Small intestine (tissue), 7 donors: ENCODE results near the gene CES1. TPM values are rescaled to one million over a fixed set of nuclear protein-coding genes. Genes with fewer than 3 reads are reported as not detected.
"Not testable (repeated sequence)": the region's sequence is repeated elsewhere in the genome, so short reads cannot be mapped to it uniquely, and the experiment has no call there.

Source experiments
- DNase-seq, 2 donors: peaks; one replicate each; pipeline versions ENCODE4 v3.0.0 to v3.0.0-alpha.2; 2013
- FAIRE-seq: peaks from 2 replicates; lab custom pipeline; 2012; peaks lifted over from hg19 to GRCh38; lab: Jason Lieb, UNC
- H3K27ac ChIP-seq, 3 donors: one replicate each; pipeline ENCODE4 v1.5.1; 2013; ENCODE audit warnings: low read length in 2 of 3, mild to moderate bottlenecking in 2 of 3, control low read depth in 1 of 3, inconsistent platforms in 1 of 3, low read depth in 1 of 3, moderate library complexity in 1 of 3
- H3K27me3 ChIP-seq, 3 donors: one replicate each; pipeline ENCODE4 v1.6.1; 2013; ENCODE audit warnings: low read length in 3 of 3, inconsistent platforms in 1 of 3; ENCODE audit not compliant: control insufficient read depth in 3 of 3, insufficient read depth in 3 of 3
- H3K36me3 ChIP-seq, 3 donors: one replicate each; pipeline ENCODE4 v1.6.1; 2013; ENCODE audit warnings: low read length in 3 of 3, inconsistent platforms in 1 of 3, low read depth in 1 of 3, mild to moderate bottlenecking in 1 of 3, moderate library complexity in 1 of 3; ENCODE audit not compliant: control insufficient read depth in 3 of 3, insufficient read depth in 2 of 3
- H3K4me1 ChIP-seq, 3 donors: one replicate each; pipeline ENCODE4 v1.6.1; 2013; ENCODE audit warnings: low read length in 2 of 3, inconsistent platforms in 1 of 3, low read depth in 1 of 3, mild to moderate bottlenecking in 1 of 3, moderate library complexity in 1 of 3; ENCODE audit not compliant: control insufficient read depth in 3 of 3, insufficient read depth in 2 of 3
- H3K4me3 ChIP-seq, 3 donors: one replicate each; pipeline ENCODE4 v1.5.1; 2013; ENCODE audit warnings: low read length in 3 of 3, control low read depth in 1 of 3, inconsistent platforms in 1 of 3, low read depth in 1 of 3, mild to moderate bottlenecking in 1 of 3, moderate library complexity in 1 of 3
- H3K9me3 ChIP-seq, 2 donors: one replicate each; pipeline ENCODE4 v1.6.1; 2013; ENCODE audit warnings: low read depth in 1 of 2, low read length in 1 of 2; ENCODE audit not compliant: control insufficient read depth in 2 of 2, insufficient read depth in 1 of 2
- WGBS, 3 donors: extraction: QIAGEN DNeasy Blood & Tissue Kit; methylation state at CpG; one replicate each; pipeline ENCODE4 v1.1.7; 2013; 5-methylcytosine and 5-hydroxymethylcytosine counted together
- polyA plus RNA-seq, 4 donors: library from polyadenylated mRNA; stranded (reverse) in 3 of 4; unstranded in 1 of 4; fragments of 200-250 nt in 3 of 4; fragments of 120-200 nt in 1 of 4; gene quantifications; one replicate each; pipeline versions ENCODE4 v1.2.1 to v1.2.3, GENCODE V29; 2013
- donor health status: healthy with polysubstance abuse.
- donor health status: control.
- donor health status: control.
- donor health status: Bipolar disorder and iron deficiency.
- donor health status: healthy.

Gene CES1
- polyA plus RNA-seq, 4 donors: 3.1 to 34.3 (median 13.3) TPM

- 69 to 80% (median 72%) methylated on average over 4 of the region's 4 CpGs for WGBS, 3 donors
- DNase-seq, FAIRE-seq, H3K4me3 ChIP-seq, H3K27ac ChIP-seq, H3K36me3 ChIP-seq, H3K27me3 ChIP-seq, H3K4me1 ChIP-seq, H3K9me3 ChIP-seq: not testable (repeated sequence)
These were observed 16.7 kb downstream of the CES1 start for GRCh38 chr16:55816222-55816621.

GRCh38 chr16:55815320-55815719 lies 17.6 kb downstream of the CES1 start:
- no peaks in the 10 kb centered on the region for H3K4me1 ChIP-seq
- DNase-seq (no peak), FAIRE-seq (no peak)
- H3K36me3 ChIP-seq: no peaks in the 10 kb centered on the region
- no peak overlapping the region for H3K27ac ChIP-seq
- WGBS, 3 donors: 51 to 77% (median 74%) methylated on average over 4 of the region's 4 CpGs
- no peak overlapping the region for H3K4me3 ChIP-seq
- H3K9me3 ChIP-seq: no peaks in the 10 kb centered on the region
- no peaks in the 10 kb centered on the region for H3K27me3 ChIP-seq

- not testable (repeated sequence) for H3K4me1 ChIP-seq, H3K27ac ChIP-seq, H3K4me3 ChIP-seq, H3K36me3 ChIP-seq, H3K27me3 ChIP-seq, H3K9me3 ChIP-seq
- WGBS, 3 donors: 0 to 31% (median 27%) methylated on average over 2 of the region's 2 CpGs
- FAIRE-seq: peak; percentile 89
- DNase-seq: peak in 1 of 2 donors; percentile 32
These were observed 18.7 kb downstream of the CES1 start for GRCh38 chr16:55814174-55814573.

GRCh38 chr16:55813730-55814129 lies 19.2 kb downstream of the CES1 start:
- not testable (repeated sequence) for H3K9me3 ChIP-seq, FAIRE-seq, H3K27ac ChIP-seq, H3K4me3 ChIP-seq, H3K4me1 ChIP-seq, DNase-seq, H3K27me3 ChIP-seq, H3K36me3 ChIP-seq
- 27 to 59% (median 58%) methylated on average over 7 to 9 of the region's 9 CpGs for WGBS, 3 donors

- no peak for DNase-seq
These were observed 19.9 kb downstream of the CES1 start for GRCh38 chr16:55812951-55813350.

GRCh38 chr16:55811811-55812210 lies 21.1 kb downstream of the CES1 start:
- no peaks in the 10 kb centered on the region for H3K36me3 ChIP-seq
- DNase-seq (no peak), FAIRE-seq (no peak)
- H3K27ac ChIP-seq: no peak overlapping the region
- H3K27me3 ChIP-seq: no peaks in the 10 kb centered on the region
- H3K4me1 ChIP-seq: no peaks in the 10 kb centered on the region
- H3K4me3 ChIP-seq: no peak overlapping the region
- 62 to 72% (median 69%) methylated on average over 4 of the region's 4 CpGs for WGBS, 3 donors
- H3K9me3 ChIP-seq: no peaks in the 10 kb centered on the region

More at GRCh38 chr16:55812951-55813350, 19.9 kb downstream of the CES1 start:
- H3K36me3 ChIP-seq: no peaks in the 10 kb centered on the region
- 46 to 82% (median 67%) methylated on average over 2 of the region's 2 CpGs for WGBS, 3 donors
- no peaks in the 10 kb centered on the region for H3K27me3 ChIP-seq
- H3K27ac ChIP-seq: no peak overlapping the region
- no peak overlapping the region for H3K4me3 ChIP-seq
- no peak for FAIRE-seq
- no peaks in the 10 kb centered on the region for H3K4me1 ChIP-seq
- no peaks in the 10 kb centered on the region for H3K9me3 ChIP-seq

- no peak for DNase-seq
- H3K4me1 ChIP-seq: no peaks in the 10 kb centered on the region
- H3K9me3 ChIP-seq: no peaks in the 10 kb centered on the region
- no peak overlapping the region for H3K27ac ChIP-seq
- no peaks in the 10 kb centered on the region for H3K27me3 ChIP-seq
- FAIRE-seq: no peak
- H3K4me3 ChIP-seq: no peak overlapping the region
- WGBS, 3 donors: 73 to 86% (median 78%) methylated on average over 8 of the region's 8 CpGs
- no peaks in the 10 kb centered on the region for H3K36me3 ChIP-seq
These were observed 22.4 kb downstream of the CES1 start for GRCh38 chr16:55810451-55810961.

- no peaks in the 10 kb centered on the region for H3K9me3 ChIP-seq
- 71 to 86% (median 81%) methylated on average over 4 of the region's 4 CpGs for whole genome bisulfite sequencing, 3 donors
- no peaks in the 10 kb centered on the region for H3K27me3 ChIP-seq
- FAIRE-seq: no peak
- no peak overlapping the region for H3K4me3 ChIP-seq
- no peaks in the 10 kb centered on the region for H3K4me1 ChIP-seq
- DNase-seq: no peak
- H3K27ac ChIP-seq: no peak overlapping the region
- H3K36me3 ChIP-seq: no peaks in the 10 kb centered on the region
These were observed 23.0 kb downstream of the CES1 start for GRCh38 chr16:55809851-55810250.

GRCh38 chr16:55809386-55809785 lies 23.5 kb downstream of the CES1 start:
- no peaks in the 10 kb centered on the region for H3K36me3 ChIP-seq
- no peak for DNase-seq
- 57 to 60% (median 58%) methylated on average over 5 of the region's 5 CpGs for WGBS, 3 donors

More at GRCh38 chr16:55809386-55809785, 23.5 kb downstream of the CES1 start:
- no peaks in the 10 kb centered on the region for H3K9me3 ChIP-seq
- H3K27me3 ChIP-seq: no peaks in the 10 kb centered on the region
- no peak overlapping the region for H3K4me3 ChIP-seq
- FAIRE-seq: no peak
- H3K4me1 ChIP-seq: no peaks in the 10 kb centered on the region
- H3K27ac ChIP-seq: no peak overlapping the region
